PC-3 (cell line): ENCODE results near the gene IGSF23. TPM values are rescaled to one million over a fixed set of nuclear protein-coding genes. Genes with fewer than 3 reads are reported as not detected.

Experiments
- ATAC-seq: fragments of 200-7000 bp; cut with Tn5 transposase; 2 replicates; pipeline ENCODE4 v1.9.1; 2020; ENCODE audit warnings: mild to moderate bottlenecking, moderate library complexity
- BruUV-seq: library from RNA; stranded (reverse); fragments of 400-500 nt; replicated peaks from 2 replicates; lab custom pipeline; 2021; lab: Mats Ljungman, UMichigan
- CTCF ChIA-PET: fragments of 300-600 bp; sonication (Branson Sonifier 250); formaldehyde crosslinking; loops from one replicate; lab custom pipeline; 2022; ENCODE audit warnings: antibody characterized with exemption; lab: Charles Lee
- POLR2A ChIA-PET: fragments of 300-600 bp; sonication (Branson Sonifier 250); formaldehyde crosslinking; loops from one replicate; lab custom pipeline; 2022; ENCODE audit warnings: antibody characterized with exemption; ENCODE audit not compliant: unreplicated experiment; lab: Charles Lee
- DNase-seq: peaks from one replicate; pipeline ENCODE4 v3.0.0-alpha.2; 2015
- H2AFZ ChIP-seq: fragments of 300-600 bp; sonication (generic); 2 replicates; pipeline ENCODE4 v1.6.0; 2016; ENCODE audit warnings: antibody characterized with exemption, low read length
- H3F3A ChIP-seq: fragments of 300-600 bp; sonication (generic); one replicate; pipeline ENCODE4 v1.6.0; 2017; ENCODE audit warnings: antibody characterized with exemption, low read length, control low read depth, mild to moderate bottlenecking; ENCODE audit not compliant: unreplicated experiment
- H3K27ac ChIP-seq: fragments of 300-600 bp; sonication (generic); 2 replicates; pipeline ENCODE4 v1.5.1; 2016; ENCODE audit warnings: mild to moderate bottlenecking, low read length
- H3K27me3 ChIP-seq: fragments of 300-600 bp; sonication (generic); 2 replicates; pipeline ENCODE4 v1.6.1; 2016; ENCODE audit warnings: low read length, mixed read lengths
- H3K36me3 ChIP-seq: fragments of 300-600 bp; sonication (generic); 2 replicates; pipeline ENCODE4 v1.6.1; 2016; ENCODE audit warnings: low read depth, mixed run types, low read length, mixed read lengths
- H3K4me1 ChIP-seq: fragments of 300-600 bp; sonication (generic); 2 replicates; pipeline ENCODE4 v1.5.1; 2016; ENCODE audit warnings: low read length; ENCODE audit not compliant: insufficient read depth
- H3K4me2 ChIP-seq: fragments of 300-600 bp; sonication (generic); 2 replicates; pipeline ENCODE4 v1.6.0; 2016; ENCODE audit warnings: low read length
- H3K4me3 ChIP-seq: fragments of 300-600 bp; sonication (generic); 2 replicates; pipeline ENCODE4 v1.5.1; 2016; ENCODE audit warnings: mild to moderate bottlenecking, low read length, mixed read lengths
- H3K79me2 ChIP-seq: fragments of 300-600 bp; sonication (generic); 2 replicates; pipeline ENCODE4 v1.6.1; 2017; ENCODE audit warnings: low read length, mixed read lengths
- H3K9ac ChIP-seq: fragments of 300-600 bp; sonication (generic); 2 replicates; pipeline ENCODE4 v1.6.0; 2016; ENCODE audit warnings: mild to moderate bottlenecking, low read length
- H3K9me2 ChIP-seq: fragments of 300-600 bp; sonication (generic); replicated peaks from 2 replicates; pipeline ENCODE4 v1.6.1; 2016; ENCODE audit warnings: mixed run types, low read length, mixed read lengths
- H3K9me3 ChIP-seq: fragments of 300-600 bp; sonication (generic); 2 replicates; pipeline ENCODE4 v1.6.1; 2016; ENCODE audit warnings: low read length, mixed read lengths
- H4K20me1 ChIP-seq: fragments of 300-600 bp; sonication (generic); 2 replicates; pipeline ENCODE4 v1.6.1; 2016; ENCODE audit warnings: low read length, mixed read lengths
- CTCF ChIP-seq: fragments of 300-600 bp; sonication (generic); conservative IDR thresholded peaks from 2 replicates; pipeline ENCODE4 v1.5.1; 2017; ENCODE audit warnings: antibody characterized with exemption, low read depth, mild to moderate bottlenecking, low read length
- EZH2 ChIP-seq: fragments of 300-600 bp; sonication (generic); IDR thresholded peaks from one replicate; pipeline ENCODE4 v1.6.1; 2017; ENCODE audit warnings: antibody characterized with exemption, mild to moderate bottlenecking, low read length; ENCODE audit not compliant: unreplicated experiment
- EZH2phosphoT487 ChIP-seq: fragments of 300-600 bp; sonication (generic); IDR thresholded peaks from 2 replicates; pipeline ENCODE4 v1.6.1; 2018; ENCODE audit warnings: mild to moderate bottlenecking, antibody characterized with exemption, low read length, borderline replicate concordance
- intact Hi-C: fragments of 100-400 bp; cut with micrococcal nuclease; formaldehyde crosslinking; loops from 2 replicates; pipeline ENCODE4 v1.9.0; 2023
- microRNA-seq: library from miRNA; unstranded; fragments of <30 nt; microRNA quantifications from one replicate; pipeline ENCODE4 v1.1.0, GENCODE V29; 2020; ENCODE audit not compliant: unreplicated experiment
- total RNA-seq: library from RNA; depleted of rRNA; stranded (reverse); fragments of >200 nt; gene quantifications from 2 replicates; pipeline ENCODE4 v1.2.3, GENCODE V29; 2014; rRNA removed

The IGSF23 gene
- total RNA-seq, 1 experiment from 2014 or later: not detected

GRCh38 chr19:44685877-44686276 lies 72.5 kb downstream of the IGSF23 start:
- Histone ChIP-seq H3K36me3 (no peaks in the 10 kb centered on the region), H2AFZ (no peak overlapping the region), H3K9ac (peak overlapping the region; percentile 31; the same call in 1 of the 2 replicates), H3K9me2 (no peaks in the 10 kb centered on the region), H3K4me3 (no peak overlapping the region), H3K9me3 (no peaks in the 10 kb centered on the region), H3K79me2 (no peaks in the 10 kb centered on the region), H3K4me2 (peak overlapping the region; percentile 53), H4K20me1 (no peaks in the 10 kb centered on the region), H3K4me1 (peaks cover 23% of the 10 kb centered on the region), H3F3A (no peaks in the 10 kb centered on the region), H3K27me3 (no peaks in the 10 kb centered on the region), H3K27ac (peak overlapping the region; percentile 78)
- DNase-seq (peak; percentile 57), ATAC-seq (peak; percentile 56)
- TF ChIP-seq EZH2: no peak
- TF ChIP-seq EZH2phosphoT487: no peak
- TF ChIP-seq CTCF: no peak
- CTCF ChIA-PET: no interaction called here
- POLR2A ChIA-PET: no interaction called here
- intact Hi-C loops: no loop called here
- no TSS peak for BruUV-seq

Small RNA genes lying within 50 kb of the gene (microRNA-seq; reads per million reads assigned to microRNA genes)
- not detected for gene MIR4531

Other genes starting within 250 kb of the IGSF23 start
- gene ZNF285, start 212.0 kb upstream of the IGSF23 start, total RNA-seq: 0.12 and 0.22 TPM in 2 replicates
- 2.4 and 6.2 TPM in 2 replicates for gene ZNF229, start 165.1 kb upstream of the IGSF23 start, total RNA-seq
- gene ZNF180, start 113.0 kb upstream of the IGSF23 start, total RNA-seq: 7.1 and 9.8 TPM in 2 replicates
- gene CEACAM20, start 83.9 kb upstream of the IGSF23 start, total RNA-seq: not detected in 2 replicates
- 67.8 and 75.3 TPM in 2 replicates for gene PVR, start 30.3 kb downstream of the IGSF23 start, total RNA-seq
- 2.2 and 4.3 TPM in 2 replicates for gene CEACAM19, start 57.9 kb downstream of the IGSF23 start, total RNA-seq
- gene CEACAM16, start 85.6 kb downstream of the IGSF23 start, total RNA-seq: not detected in 2 replicates
- gene BCL3, start 135.1 kb downstream of the IGSF23 start, total RNA-seq: 22.9 and 25.5 TPM in 2 replicates
- gene CBLC, start 164.3 kb downstream of the IGSF23 start, total RNA-seq: 25.4 and 26.4 TPM in 2 replicates
- 12.9 and 18.7 TPM in 2 replicates for gene BCAM, start 195.5 kb downstream of the IGSF23 start, total RNA-seq
- 61.0 and 71.6 TPM in 2 replicates for gene NECTIN2, start 232.7 kb downstream of the IGSF23 start, total RNA-seq